Measurements from ENCODE around the gene RAB11FIP4.
"Not testable (repeated sequence)": the region's sequence is repeated elsewhere in the genome, so short reads cannot be mapped to it uniquely, and the experiment has no call there.

Gene RAB11FIP4

DNA sequence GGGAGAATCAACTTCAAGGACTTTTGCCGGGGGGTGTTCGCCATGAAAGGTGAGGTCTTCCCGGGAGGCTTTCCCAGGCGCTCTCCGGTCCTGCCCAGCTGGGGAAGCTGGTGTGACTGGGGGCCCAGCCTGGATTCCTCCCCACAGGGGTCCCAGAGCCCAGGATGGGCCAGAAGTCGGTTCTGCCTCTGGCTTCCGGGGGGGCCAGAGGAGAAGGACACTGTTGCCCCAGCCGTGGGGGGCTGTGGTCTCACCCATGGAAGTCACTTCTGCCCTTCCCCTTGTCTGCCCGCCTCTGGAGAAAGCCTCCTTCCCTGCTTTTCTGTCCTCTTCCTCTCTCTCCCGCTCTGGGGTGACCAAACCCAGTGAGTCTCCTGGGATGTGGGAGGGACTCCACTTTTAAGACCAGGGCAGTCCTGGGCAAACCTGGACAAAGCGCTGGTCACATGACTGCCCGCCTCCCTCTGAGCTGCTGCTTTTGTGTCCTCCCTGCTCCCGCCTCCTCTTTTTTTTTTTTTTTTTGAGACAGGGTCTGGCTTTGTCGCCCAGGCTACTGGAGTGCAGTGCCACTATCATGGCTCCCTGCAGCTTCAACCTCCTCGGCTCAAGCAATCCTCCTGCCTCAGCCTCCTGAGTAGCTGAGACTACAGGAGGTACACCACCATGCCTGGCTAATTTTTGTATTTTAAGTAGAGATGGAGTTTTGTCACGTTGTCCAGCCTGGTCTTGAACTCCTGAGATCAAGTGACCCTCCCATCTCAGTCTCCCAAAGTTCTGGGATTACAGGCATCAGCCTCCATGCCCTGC lies 40.6 kb downstream of the RAB11FIP4 start:
- Histone ChIP-seq H3K9ac (ENCODE audit: insufficient read length) (no peak overlapping the region), H3K9me3 (ENCODE audit: low read depth, low read length) (no peaks in the 10 kb centered on the region), H3K27ac (no peak overlapping the region), H3K36me3 (ENCODE audit: insufficient read depth, low read length) (no peaks in the 10 kb centered on the region), H3K4me3 (no peak overlapping the region)
- TF ChIP-seq FOXP2 (optimal IDR thresholded peaks at IDR 0.05; ENCODE audit: control extremely low read depth, extremely low read length, insufficient read depth) (no peak), EZH2 (IDR thresholded peaks at IDR 0.05) (no peak), POLR2AphosphoS5 (IDR thresholded peaks at IDR 0.05; ENCODE audit: borderline replicate concordance, low read depth, low read length) (no peak)
- no peak for DNase-seq (ENCODE audit: low read depth, low spot score)

- TF ChIP-seq FOXP2 (optimal IDR thresholded peaks at IDR 0.05; ENCODE audit: control extremely low read depth, extremely low read length, insufficient read depth), result no peak
- no peak for TF ChIP-seq EZH2 (IDR thresholded peaks at IDR 0.05)
- no peak for TF ChIP-seq POLR2AphosphoS5 (IDR thresholded peaks at IDR 0.05; ENCODE audit: borderline replicate concordance, low read depth, low read length)
- DNase-seq (ENCODE audit: low read depth, low spot score), result no peak
- no peak overlapping the region for H3K9ac ChIP-seq (ENCODE audit: insufficient read length)
- H3K4me3 ChIP-seq, result no peak overlapping the region
- H3K27ac ChIP-seq, result no peak overlapping the region
- H3K36me3 ChIP-seq (ENCODE audit: insufficient read depth, low read length), result no peaks in the 10 kb centered on the region
- no peaks in the 10 kb centered on the region for H3K9me3 ChIP-seq (ENCODE audit: low read depth, low read length)
Measured at GRCh38 chr17:31433091-31433790, 41.8 kb downstream of the RAB11FIP4 start.

DNA sequence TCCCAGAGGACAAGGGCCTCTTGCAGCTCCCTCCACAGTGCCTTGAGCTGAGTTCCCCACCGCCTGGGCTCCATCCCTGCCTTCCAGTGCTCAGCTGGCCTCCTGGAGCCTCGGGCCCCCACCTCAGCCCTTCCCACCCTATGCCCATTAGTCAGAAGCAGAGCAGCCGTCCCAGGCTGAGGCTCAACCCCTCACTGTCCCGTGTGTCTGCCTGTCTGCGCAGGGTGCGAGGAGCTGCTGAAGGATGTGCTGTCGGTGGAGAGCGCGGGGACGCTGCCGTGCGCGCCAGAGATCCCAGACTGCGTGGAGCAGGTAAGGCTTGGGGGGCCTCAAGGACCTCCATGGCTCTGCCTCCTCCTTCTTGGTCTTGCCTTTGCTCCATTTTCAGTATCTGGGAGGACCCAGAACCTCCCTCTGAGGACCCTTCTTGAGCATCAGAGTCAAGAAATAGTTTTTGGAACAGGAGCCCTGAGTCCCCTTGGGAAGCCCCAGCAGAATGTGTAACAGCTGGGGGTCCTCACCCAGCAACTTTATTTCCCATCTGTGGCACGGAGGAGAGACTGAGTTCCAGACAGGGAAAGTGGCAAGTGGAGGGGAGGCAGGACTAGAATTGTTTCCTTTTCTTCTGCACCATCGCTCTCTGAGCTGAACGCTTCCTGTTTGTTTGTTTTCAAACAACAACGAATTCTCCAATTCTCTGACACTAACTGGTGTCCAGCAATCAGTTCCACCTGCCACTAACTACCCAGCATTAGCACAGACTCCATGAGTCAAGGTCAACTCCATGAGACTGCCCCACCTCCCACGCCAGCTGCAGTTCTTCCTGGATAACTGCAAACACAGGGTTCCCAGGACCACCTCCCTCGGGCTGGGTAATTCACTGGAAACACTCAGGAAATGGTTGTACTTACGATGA lies 42.6 kb downstream of the RAB11FIP4 start:
- Histone ChIP-seq H3K27ac (no peak overlapping the region), H3K4me3 (no peak overlapping the region), H3K9me3 (ENCODE audit: low read depth, low read length) (no peaks in the 10 kb centered on the region), H3K9ac (ENCODE audit: insufficient read length) (no peak overlapping the region), H3K36me3 (ENCODE audit: insufficient read depth, low read length) (no peaks in the 10 kb centered on the region)
- no peak for DNase-seq (ENCODE audit: low read depth, low spot score)
- TF ChIP-seq POLR2AphosphoS5 (IDR thresholded peaks at IDR 0.05; ENCODE audit: borderline replicate concordance, low read depth, low read length) (no peak), FOXP2 (optimal IDR thresholded peaks at IDR 0.05; ENCODE audit: control extremely low read depth, extremely low read length, insufficient read depth) (no peak), EZH2 (IDR thresholded peaks at IDR 0.05) (no peak)

GRCh38 chr17:31434727-31435050 lies 43.2 kb downstream of the RAB11FIP4 start:
- TF ChIP-seq POLR2AphosphoS5 (IDR thresholded peaks at IDR 0.05; ENCODE audit: borderline replicate concordance, low read depth, low read length), result no peak
- H3K27ac ChIP-seq, result no peak overlapping the region
- no peaks in the 10 kb centered on the region for H3K9me3 ChIP-seq (ENCODE audit: low read depth, low read length)
- no peak overlapping the region for H3K9ac ChIP-seq (ENCODE audit: insufficient read length)
- DNase-seq (ENCODE audit: low read depth, low spot score), result no peak
- no peaks in the 10 kb centered on the region for H3K36me3 ChIP-seq (ENCODE audit: insufficient read depth, low read length)
- H3K4me3 ChIP-seq, result no peak overlapping the region

DNA sequence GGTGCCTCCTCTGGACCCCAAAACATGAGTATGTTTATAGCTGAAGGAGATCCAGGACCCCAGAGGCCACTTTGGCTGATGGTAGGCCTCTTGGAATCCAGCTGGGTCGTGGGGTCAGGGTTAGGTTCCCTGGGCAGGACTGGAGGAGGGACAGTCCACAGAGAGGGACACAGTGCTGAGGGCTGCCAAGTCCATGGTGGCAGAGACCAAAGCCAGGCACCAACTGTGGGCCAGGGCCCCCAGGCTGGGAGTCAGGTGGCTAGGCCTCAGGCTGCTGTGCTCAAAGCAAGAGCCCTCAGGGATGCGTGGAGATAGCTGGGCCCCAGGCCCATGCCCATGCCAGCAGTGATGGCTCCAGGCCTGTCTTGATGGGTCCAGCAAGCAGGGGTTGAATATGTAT lies 44.1 kb downstream of the RAB11FIP4 start:
- no peak for DNase-seq (ENCODE audit: low read depth, low spot score)
- Histone ChIP-seq H3K9ac (ENCODE audit: insufficient read length) (no peak overlapping the region), H3K9me3 (ENCODE audit: low read depth, low read length) (no peaks in the 10 kb centered on the region), H3K27ac (no peak overlapping the region), H3K36me3 (ENCODE audit: insufficient read depth, low read length) (no peaks in the 10 kb centered on the region), H3K4me3 (no peak overlapping the region)
- TF ChIP-seq EZH2 (IDR thresholded peaks at IDR 0.05), result no peak

- no peak overlapping the region for H3K27ac ChIP-seq
- no peaks in the 10 kb centered on the region for H3K9me3 ChIP-seq (ENCODE audit: low read depth, low read length)
- TF ChIP-seq EZH2 (IDR thresholded peaks at IDR 0.05) (no peak), FOXP2 (optimal IDR thresholded peaks at IDR 0.05; ENCODE audit: control extremely low read depth, extremely low read length, insufficient read depth) (no peak), POLR2AphosphoS5 (IDR thresholded peaks at IDR 0.05; ENCODE audit: borderline replicate concordance, low read depth, low read length) (no peak)
- no peak for DNase-seq (ENCODE audit: low read depth, low spot score)
- H3K36me3 ChIP-seq (ENCODE audit: insufficient read depth, low read length), result no peaks in the 10 kb centered on the region
- no peak overlapping the region for H3K9ac ChIP-seq (ENCODE audit: insufficient read length)
- no peak overlapping the region for H3K4me3 ChIP-seq
Measured at GRCh38 chr17:31437720-31438400, 46.4 kb downstream of the RAB11FIP4 start.

DNA sequence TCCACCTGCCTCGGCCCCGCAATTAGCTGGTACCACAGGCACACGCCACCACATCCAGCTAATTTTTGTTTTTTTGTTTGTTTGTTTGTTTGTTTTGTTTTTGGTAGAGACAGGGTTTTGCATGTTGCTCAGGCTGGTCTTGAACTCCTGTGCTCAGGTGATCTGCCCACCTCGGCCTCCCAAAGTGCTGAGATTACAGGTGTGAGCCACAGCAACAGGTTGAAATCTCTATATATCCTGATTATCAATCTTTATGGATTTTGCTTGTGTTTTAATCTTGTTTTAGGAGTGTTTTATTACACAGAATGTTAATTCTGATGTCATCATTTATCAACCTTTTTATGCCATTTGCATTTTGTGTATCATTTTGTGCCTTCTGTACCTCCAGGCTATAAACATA lies 48.2 kb downstream of the RAB11FIP4 start:
- Histone ChIP-seq H3K4me3 (no peak overlapping the region), H3K36me3 (ENCODE audit: insufficient read depth, low read length) (no peaks in the 10 kb centered on the region), H3K9me3 (ENCODE audit: low read depth, low read length) (no peaks in the 10 kb centered on the region), H3K27ac (no peak overlapping the region), H3K9ac (ENCODE audit: insufficient read length) (no peak overlapping the region)
- no peak for DNase-seq (ENCODE audit: low read depth, low spot score)
- TF ChIP-seq EZH2 (IDR thresholded peaks at IDR 0.05) (no peak), POLR2AphosphoS5 (IDR thresholded peaks at IDR 0.05; ENCODE audit: borderline replicate concordance, low read depth, low read length) (no peak), FOXP2 (optimal IDR thresholded peaks at IDR 0.05; ENCODE audit: control extremely low read depth, extremely low read length, insufficient read depth) (no peak)

DNA sequence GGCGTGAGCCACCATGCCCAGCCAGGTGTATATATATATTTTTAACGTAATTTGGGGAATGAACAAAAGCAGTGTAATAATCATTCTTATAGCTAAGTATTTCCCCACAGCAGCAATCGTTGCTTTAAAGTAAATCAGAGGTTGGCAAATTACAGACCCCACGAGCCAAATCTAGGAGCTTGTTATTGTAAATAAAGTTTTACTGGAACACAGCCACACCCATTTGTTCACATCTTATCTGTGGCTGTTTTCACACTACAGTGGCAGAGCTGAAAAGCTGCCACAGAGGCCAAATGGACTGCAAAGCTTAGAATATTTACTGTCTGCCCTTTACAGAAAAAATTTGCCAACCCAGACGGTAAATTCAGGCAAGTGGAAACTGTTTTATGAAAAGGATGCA lies 50.8 kb downstream of the RAB11FIP4 start:
- Histone ChIP-seq H3K9ac (ENCODE audit: insufficient read length) (no peak overlapping the region), H3K36me3 (ENCODE audit: insufficient read depth, low read length) (no peaks in the 10 kb centered on the region), H3K4me3 (no peak overlapping the region), H3K27ac (no peak overlapping the region), H3K9me3 (ENCODE audit: low read depth, low read length) (no peaks in the 10 kb centered on the region)
- DNase-seq (ENCODE audit: low read depth, low spot score), result no peak
- no peak for TF ChIP-seq EZH2 (IDR thresholded peaks at IDR 0.05)
- no peak for TF ChIP-seq FOXP2 (optimal IDR thresholded peaks at IDR 0.05; ENCODE audit: control extremely low read depth, extremely low read length, insufficient read depth)
- TF ChIP-seq POLR2AphosphoS5 (IDR thresholded peaks at IDR 0.05; ENCODE audit: borderline replicate concordance, low read depth, low read length), result no peak

GRCh38 chr17:31442856-31443255 lies 51.4 kb downstream of the RAB11FIP4 start:
- not testable (repeated sequence) for H3K27ac ChIP-seq; H3K36me3 ChIP-seq (ENCODE audit: insufficient read depth, low read length); H3K9me3 ChIP-seq (ENCODE audit: low read depth, low read length); H3K4me3 ChIP-seq; DNase-seq (ENCODE audit: low read depth, low spot score)
- peak overlapping the region; percentile 32 for H3K9ac ChIP-seq (ENCODE audit: insufficient read length)

Data from SK-N-MC (cell line).